HepG2 (cell line): ENCODE results near the gene ATAD3A. TPM values are rescaled to one million over a fixed set of nuclear protein-coding genes. Genes with fewer than 3 reads are reported as not detected.

Source experiments
- ARNT ChIP-seq: fragments of 450-650 bp; IDR thresholded peaks from 2 replicates; pipeline ENCODE4 v1.6.1; 2017
- ATF7 ChIP-seq, 2 experiments: fragments of 450-650 bp in 1 of 2; sonication (generic) in 1 of 2; formaldehyde crosslinking in 1 of 2; IDR thresholded peaks; 2 replicates each; pipeline versions ENCODE4 v1.4.0 to v1.6.1; 2016 to 2020; ENCODE audit warnings: antibody characterized with exemption in 1 of 2, mild to moderate bottlenecking in 1 of 2, missing genetic modification reagents in 1 of 2
- ATF7-NPFF ChIP-seq: sonication (generic); formaldehyde crosslinking; IDR thresholded peaks from 2 replicates; pipeline ENCODE4 v1.8.1; 2023; ENCODE audit warnings: mild to moderate bottlenecking, low read depth, missing genetic modification reagents, moderate library complexity
- BRCA1 ChIP-seq: sonication (generic); formaldehyde crosslinking; IDR thresholded peaks from 2 replicates; pipeline ENCODE4 v1.4.0; 2020; ENCODE audit warnings: missing genetic modification reagents
- BRD4 ChIP-seq: sonication (generic); formaldehyde crosslinking; IDR thresholded peaks from 2 replicates; pipeline ENCODE4 v1.4.0; 2020; ENCODE audit warnings: missing genetic modification reagents
- CBFB ChIP-seq: sonication (generic); formaldehyde crosslinking; IDR thresholded peaks from 2 replicates; pipeline ENCODE4 v1.4.0; 2020; ENCODE audit warnings: missing genetic modification reagents
- DRAP1 ChIP-seq: IDR thresholded peaks from 2 replicates; pipeline ENCODE4 v1.6.1; 2016; ENCODE audit warnings: missing genetic modification reagents, missing compliant biosample characterization
- GATAD2A ChIP-seq: IDR thresholded peaks from 2 replicates; pipeline ENCODE4 v1.6.1; 2016
- HES4 ChIP-seq: sonication (generic); formaldehyde crosslinking; IDR thresholded peaks from 2 replicates; pipeline ENCODE4 v1.9.0; 2021; ENCODE audit warnings: mild to moderate bottlenecking, missing genetic modification reagents, borderline replicate concordance
- HMGA1 ChIP-seq: sonication (generic); formaldehyde crosslinking; conservative IDR thresholded peaks from 2 replicates; pipeline ENCODE4 v1.4.0; 2020; ENCODE audit warnings: missing genetic modification reagents
- KLF11 ChIP-seq: IDR thresholded peaks from 2 replicates; pipeline ENCODE4 v1.6.1; 2016; ENCODE audit warnings: missing compliant biosample characterization
- MAZ ChIP-seq, 2 experiments: sonication (generic) in 1 of 2; formaldehyde crosslinking in 1 of 2; IDR thresholded peaks; 2 replicates each; pipeline versions ENCODE4 v1.5.0 to v1.6.1; 2012 to 2020; ENCODE audit warnings: low read depth in 2 of 2, mild to moderate bottlenecking in 2 of 2, borderline replicate concordance in 1 of 2, improper control_type of control experiment in 1 of 2, low read length in 1 of 2, missing genetic modification reagents in 1 of 2, moderate library complexity in 1 of 2
- MEIS2 ChIP-seq: sonication (generic); formaldehyde crosslinking; IDR thresholded peaks from 2 replicates; pipeline ENCODE4 v1.9.0; 2021; ENCODE audit warnings: mild to moderate bottlenecking, missing genetic modification reagents
- POGZ ChIP-seq: sonication (generic); formaldehyde crosslinking; IDR thresholded peaks from 2 replicates; pipeline ENCODE4 v1.4.0; 2020; ENCODE audit warnings: mild to moderate bottlenecking, missing genetic modification reagents
- RAD51 ChIP-seq: fragments of 450-650 bp; IDR thresholded peaks from 2 replicates; pipeline ENCODE4 v1.6.1; 2016; ENCODE audit warnings: borderline replicate concordance
- RFXAP ChIP-seq: sonication (generic); formaldehyde crosslinking; IDR thresholded peaks from 2 replicates; pipeline ENCODE4 v1.4.0; 2020; ENCODE audit warnings: missing genetic modification reagents, borderline replicate concordance
- SCMH1 ChIP-seq: sonication (generic); formaldehyde crosslinking; IDR thresholded peaks from 2 replicates; pipeline ENCODE4 v1.9.0; 2021; ENCODE audit warnings: missing genetic modification reagents, mild to moderate bottlenecking, borderline replicate concordance
- SIN3A ChIP-seq: IDR thresholded peaks from 2 replicates; pipeline ENCODE4 v1.6.1; 2011; ENCODE audit warnings: low read depth, mild to moderate bottlenecking, control low read depth, low read length, borderline replicate concordance
- TMF1 ChIP-seq: sonication (generic); formaldehyde crosslinking; IDR thresholded peaks from 2 replicates; pipeline ENCODE4 v1.8.1; 2022; ENCODE audit warnings: low read depth, missing genetic modification reagents
- UBTF ChIP-seq: sonication (generic); formaldehyde crosslinking; IDR thresholded peaks from 2 replicates; pipeline ENCODE4 v1.4.0; 2020; ENCODE audit warnings: mild to moderate bottlenecking, missing genetic modification reagents
- WIZ ChIP-seq: sonication (generic); formaldehyde crosslinking; IDR thresholded peaks from 2 replicates; pipeline ENCODE4 v1.5.1; 2020; ENCODE audit warnings: mild to moderate bottlenecking, missing genetic modification reagents
- ZKSCAN1 ChIP-seq: fragments of 150-350 bp; IDR thresholded peaks from 2 replicates; pipeline ENCODE4 v1.6.1; 2014; ENCODE audit warnings: low read length
- ZNF30 ChIP-seq: sonication (generic); formaldehyde crosslinking; IDR thresholded peaks from 2 replicates; pipeline ENCODE4 v1.5.0; 2020; ENCODE audit warnings: mild to moderate bottlenecking, missing genetic modification reagents
- ZNF333 ChIP-seq: sonication (generic); formaldehyde crosslinking; IDR thresholded peaks from 2 replicates; pipeline ENCODE4 v1.4.0; 2020; ENCODE audit warnings: mild to moderate bottlenecking, missing genetic modification reagents, borderline replicate concordance
- ZNF460 ChIP-seq: sonication (generic); formaldehyde crosslinking; IDR thresholded peaks from 2 replicates; pipeline ENCODE4 v1.5.1; 2020; ENCODE audit warnings: missing genetic modification reagents, mild to moderate bottlenecking, borderline replicate concordance
- ZNF607 ChIP-seq: sonication (generic); formaldehyde crosslinking; IDR thresholded peaks from 2 replicates; pipeline ENCODE4 v1.5.1; 2020; ENCODE audit warnings: missing genetic modification reagents, mild to moderate bottlenecking, borderline replicate concordance
- polyA plus RNA-seq, 8 experiments: library from polyadenylated mRNA; depleted of rRNA in 3 of 8; stranded (reverse) in 7 of 8; unstranded in 1 of 8; fragments of >200 nt; fragmentation: Illumina TruSeq in 4 of 8; extraction: Trizol in 4 of 8; gene quantifications; 2 replicates each; pipeline versions ENCODE4 v1.2.1 to v1.2.3, GENCODE V29; 2011 to 2016; ENCODE audit warnings: low read depth in 4 of 8, missing spikeins in 1 of 8, mixed read lengths in 1 of 8; ENCODE audit not compliant: insufficient read depth in 1 of 8
- total RNA-seq, 5 experiments: library from RNA; depleted of rRNA; stranded (reverse); fragments of >200 nt; fragmentation: Illumina TruSeq; extraction: Trizol; gene quantifications; 2 replicates each; pipeline ENCODE4 v1.2.3, GENCODE V29; 2016; ENCODE audit warnings: low read depth in 1 of 5
- TF ChIP-seq, protein P1 (sequence below): sonication (generic); formaldehyde crosslinking; IDR thresholded peaks from 2 replicates; pipeline ENCODE4 v1.4.0; 2020; ENCODE audit warnings: missing genetic modification reagents; ENCODE audit errors: not compliant biosample characterization

Gene ATAD3A
- total and polyA plus RNA-seq, 2 of the 13 experiments (the other 11 are each of a cell fraction or from before 2014, with no cell fraction given), result 10.6 to 49.0 TPM

- peak; percentile 53 for TF ChIP-seq POGZ (CRISPR knock-in tag)
- TF ChIP-seq ZNF333, result peak; percentile 38; the same call in 1 of the 2 replicates
- TF ChIP-seq, protein P1, sequence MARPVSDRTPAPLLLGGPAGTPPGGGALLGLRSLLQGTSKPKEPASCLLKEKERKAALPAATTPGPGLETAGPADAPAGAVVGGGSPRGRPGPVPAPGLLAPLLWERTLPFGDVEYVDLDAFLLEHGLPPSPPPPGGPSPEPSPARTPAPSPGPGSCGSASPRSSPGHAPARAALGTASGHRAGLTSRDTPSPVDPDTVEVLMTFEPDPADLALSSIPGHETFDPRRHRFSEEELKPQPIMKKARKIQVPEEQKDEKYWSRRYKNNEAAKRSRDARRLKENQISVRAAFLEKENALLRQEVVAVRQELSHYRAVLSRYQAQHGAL (CRISPR knock-in tag), result no peak
- TF ChIP-seq UBTF (CRISPR knock-in tag), result peak; percentile 24; the same call in 1 of the 2 replicates
- peak; percentile 48; the same call in 1 of the 2 replicates for TF ChIP-seq MEIS2 (CRISPR knock-in tag)
- peak; percentile 57 for TF ChIP-seq ZNF607
- peak; percentile 57; the same call in 1 of the 2 replicates for TF ChIP-seq CBFB (CRISPR knock-in tag)
- no peak for TF ChIP-seq HES4
- peak; percentile 70; the same call in 1 of the 2 replicates for TF ChIP-seq ZKSCAN1
- no peak for TF ChIP-seq WIZ (CRISPR knock-in tag)
- TF ChIP-seq ARNT, result no peak
- TF ChIP-seq GATAD2A, result peak; percentile 58
- TF ChIP-seq TMF1, result no peak
- no peak for TF ChIP-seq HMGA1 (CRISPR knock-in tag)
- TF ChIP-seq BRD4 (CRISPR knock-in tag), result peak; percentile 88; the same call in 1 of the 2 replicates
- 0 out of 2 replicates have a peak, but pooled peaks have one; percentile 24 for TF ChIP-seq KLF11 (CRISPR knock-in tag)
- no peak for TF ChIP-seq BRCA1
- 0 out of 2 replicates have a peak, but pooled peaks have one; percentile 41 for TF ChIP-seq RFXAP
- no peak for TF ChIP-seq ATF7 (IDR thresholded peaks at IDR 0.05)
- no peak for TF ChIP-seq ATF7 (CRISPR knock-in tag; IDR thresholded peaks at IDR 0.05)
- TF ChIP-seq ATF7-NPFF, result peak; percentile 41
- no peak for TF ChIP-seq MAZ (IDR thresholded peaks at IDR 0.05; ENCODE audit: borderline replicate concordance, low read depth, low read length)
- peak; percentile 66 for TF ChIP-seq MAZ (CRISPR knock-in tag; IDR thresholded peaks at IDR 0.05; ENCODE audit: low read depth)
- no peak for TF ChIP-seq RAD51
- TF ChIP-seq SCMH1 (CRISPR knock-in tag), result no peak
- TF ChIP-seq ZNF30 (CRISPR knock-in tag), result no peak
- TF ChIP-seq DRAP1 (CRISPR knock-in tag), result no peak
- TF ChIP-seq SIN3A, result peak; percentile 69; the same call in 1 of the 2 replicates
- TF ChIP-seq ZNF460, result no peak
Observed at GRCh38 chr1:1574721-1575537, 63.0 kb downstream of the ATAD3A start, which contains the start of gene SSU72 (continued).
